HS-27A (cell line): ENCODE results near the gene SLC25A29.
"Not testable (repeated sequence)": the region's sequence is repeated elsewhere in the genome, so short reads cannot be mapped to it uniquely, and the experiment has no call there.

ENCODE experiments used
- DNase-seq: peaks from one replicate; pipeline ENCODE4 v3.0.0-alpha.2; 2012; ENCODE audit warnings: low read depth, missing footprints

The SLC25A29 gene

GRCh38 chr14:100293497-100294212 lies 12.6 kb downstream of the SLC25A29 start:
- no peak for DNase-seq

GRCh38 chr14:100292776-100293461 lies 13.3 kb downstream of the SLC25A29 start:
- DNase-seq, result no peak

- no peak for DNase-seq
These were observed 13.9 kb downstream of the SLC25A29 start for GRCh38 chr14:100292301-100292775.

- DNase-seq, result no peak
These were observed 14.8 kb downstream of the SLC25A29 start for GRCh38 chr14:100291305-100292075.

GRCh38 chr14:100290607-100291304 lies 15.5 kb downstream of the SLC25A29 start:
- no peak for DNase-seq

GRCh38 chr14:100289916-100290606 lies 16.2 kb downstream of the SLC25A29 start:
- DNase-seq, result no peak

GRCh38 chr14:100288382-100289185 lies 17.7 kb downstream of the SLC25A29 start:
- DNase-seq, result no peak

- DNase-seq, result not testable (repeated sequence)
These were observed 18.3 kb downstream of the SLC25A29 start for GRCh38 chr14:100287998-100288295.

GRCh38 chr14:100287202-100287997 lies 18.8 kb downstream of the SLC25A29 start:
- no peak for DNase-seq

- DNase-seq, result no peak
These were observed 19.6 kb downstream of the SLC25A29 start for GRCh38 chr14:100286484-100287191.

GRCh38 chr14:100285913-100286400 lies 20.3 kb downstream of the SLC25A29 start:
- DNase-seq, result no peak

- DNase-seq, result peak; percentile 27
These were observed 21.0 kb downstream of the SLC25A29 start for GRCh38 chr14:100285021-100285912.

GRCh38 chr14:100283984-100284881 lies 22.0 kb downstream of the SLC25A29 start:
- no peak for DNase-seq

- not testable (repeated sequence) for DNase-seq
These were observed 22.8 kb downstream of the SLC25A29 start for GRCh38 chr14:100283436-100283835.

- no peak for DNase-seq
These were observed 23.4 kb downstream of the SLC25A29 start for GRCh38 chr14:100282766-100283419.

GRCh38 chr14:100282083-100282350 lies 24.2 kb downstream of the SLC25A29 start:
- DNase-seq, result no peak
